Measurements from ENCODE around the gene KIF20A.
"Not testable (repeated sequence)": the region's sequence is repeated elsewhere in the genome, so short reads cannot be mapped to it uniquely, and the experiment has no call there.

The KIF20A gene

GRCh38 chr5:138178516-138179276 lies at the start of gene KIF20A, which contains the start of gene BRD8:
KIF20A (plus strand) TSS chr5:138179112; CDS start chr5:138179681, 569 bp downstream.
BRD8 (minus strand) TSS chr5:138178630; CDS start chr5:138178614, 16 bp downstream.
- peak; percentile 96 for DNase-seq

GRCh38 chr5:138129347-138129746 lies 49.6 kb upstream of the KIF20A start:
- no peak for DNase-seq

DNA sequence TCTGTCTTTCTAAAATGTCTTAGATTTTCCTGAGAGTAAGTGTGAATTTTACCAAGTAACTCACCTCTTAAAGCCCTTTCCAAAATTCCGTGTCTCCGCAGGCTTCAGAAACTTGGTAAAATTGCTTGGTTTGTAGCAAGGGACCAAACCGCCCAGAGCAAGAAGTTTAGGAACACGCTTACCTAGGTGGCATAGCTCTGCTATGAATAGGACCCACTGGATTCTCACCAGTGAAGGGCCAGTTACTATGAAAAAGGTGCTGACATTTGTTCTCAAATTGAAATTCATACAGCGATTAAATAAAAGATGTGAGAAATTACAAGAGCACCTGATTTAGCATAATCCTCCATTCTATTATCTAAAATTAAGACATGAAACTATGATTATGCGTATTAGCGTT lies 46.4 kb upstream of the KIF20A start:
- no peak for DNase-seq

- DNase-seq: peak; percentile 66
Observed at GRCh38 chr5:138138949-138139780, 39.7 kb upstream of the KIF20A start, which contains the start of gene NME5. NME5 (minus strand) TSS chr5:138139428; CDS start chr5:138138780, 648 bp downstream.

DNA sequence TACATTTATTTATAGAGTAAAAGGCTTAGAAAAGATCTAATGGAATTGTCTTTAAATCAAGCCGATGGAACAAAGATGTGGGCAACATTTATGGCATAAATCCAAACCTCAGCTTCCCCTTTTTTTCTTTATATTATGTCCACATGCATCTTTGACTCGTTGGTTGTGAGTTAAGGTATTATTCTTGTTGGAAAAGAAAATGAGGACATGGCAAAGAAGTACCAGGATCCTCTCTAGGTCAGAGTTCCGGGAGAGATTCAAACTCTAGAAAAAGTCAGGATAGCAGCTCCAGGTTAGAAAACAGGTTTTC lies 39.2 kb upstream of the KIF20A start:
- no peak for DNase-seq

- DNase-seq: no peak
Observed at GRCh38 chr5:138140268-138140667, 38.6 kb upstream of the KIF20A start.

GRCh38 chr5:138141734-138142133 lies 37.2 kb upstream of the KIF20A start:
- DNase-seq: no peak

DNA sequence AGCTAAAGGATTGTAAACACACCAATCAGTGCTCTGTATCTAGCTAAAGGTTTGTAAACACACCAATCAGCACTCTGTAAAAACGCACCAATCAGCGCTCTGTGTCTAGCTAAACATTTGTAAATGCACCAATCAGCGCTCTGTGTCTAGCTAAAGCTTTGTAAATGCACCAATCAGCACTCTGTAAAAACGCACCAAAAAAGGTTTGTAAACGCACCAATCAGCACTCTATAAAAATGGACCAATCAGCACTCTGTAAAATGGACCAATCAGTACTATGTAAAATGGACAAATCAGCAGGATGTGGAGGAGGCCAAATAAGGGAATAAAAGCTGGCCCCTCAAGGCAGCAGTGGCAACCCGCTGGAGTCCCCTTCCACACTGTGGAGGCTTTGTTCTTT lies 35.3 kb upstream of the KIF20A start:
- DNase-seq: not testable (repeated sequence)

- DNase-seq: no peak
Observed at GRCh38 chr5:138148811-138149210, 30.1 kb upstream of the KIF20A start.

GRCh38 chr5:138149530-138149929 lies 29.4 kb upstream of the KIF20A start:
- DNase-seq: no peak

DNA sequence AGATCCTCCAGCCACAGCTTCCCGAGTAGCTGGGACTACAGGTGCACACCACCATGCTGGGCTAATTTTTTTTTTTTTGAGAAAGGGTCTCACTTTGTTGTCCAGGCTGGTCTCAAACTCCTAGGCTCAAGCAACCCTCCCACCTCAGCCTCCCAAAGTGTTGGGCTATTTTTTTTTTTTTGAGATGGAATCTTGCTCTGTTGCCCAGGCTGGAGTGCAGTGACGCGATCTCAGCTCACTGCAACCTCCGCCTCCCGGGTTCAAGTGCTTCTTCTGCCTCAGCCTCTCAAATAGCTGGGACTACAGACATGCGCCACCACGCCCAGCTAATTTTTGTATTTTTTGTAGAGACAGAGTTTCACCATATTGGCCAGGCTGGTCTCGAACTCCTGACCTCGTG lies 22.9 kb upstream of the KIF20A start:
- not testable (repeated sequence) for DNase-seq

- no peak for DNase-seq
Observed at GRCh38 chr5:138157626-138158025, 21.3 kb upstream of the KIF20A start.

DNA sequence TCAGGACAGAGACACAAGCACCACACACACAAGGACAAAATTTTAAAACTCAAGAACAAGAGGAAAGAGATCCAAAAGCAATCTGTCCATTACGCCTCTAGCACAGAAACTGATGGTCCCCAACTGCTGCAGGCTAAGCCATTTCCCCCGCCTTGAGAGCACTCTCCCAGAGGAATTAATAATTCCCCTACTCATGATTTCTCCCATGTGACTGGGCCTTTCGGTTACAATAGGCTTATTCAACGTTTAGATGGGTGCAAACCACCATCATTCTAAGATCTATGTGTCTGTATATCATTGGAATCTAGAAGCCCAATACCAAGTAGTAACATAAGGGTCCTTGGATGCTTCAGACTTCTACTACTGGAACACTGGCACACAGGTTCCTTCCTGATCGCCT lies 19.2 kb upstream of the KIF20A start:
- DNase-seq: no peak

DNA sequence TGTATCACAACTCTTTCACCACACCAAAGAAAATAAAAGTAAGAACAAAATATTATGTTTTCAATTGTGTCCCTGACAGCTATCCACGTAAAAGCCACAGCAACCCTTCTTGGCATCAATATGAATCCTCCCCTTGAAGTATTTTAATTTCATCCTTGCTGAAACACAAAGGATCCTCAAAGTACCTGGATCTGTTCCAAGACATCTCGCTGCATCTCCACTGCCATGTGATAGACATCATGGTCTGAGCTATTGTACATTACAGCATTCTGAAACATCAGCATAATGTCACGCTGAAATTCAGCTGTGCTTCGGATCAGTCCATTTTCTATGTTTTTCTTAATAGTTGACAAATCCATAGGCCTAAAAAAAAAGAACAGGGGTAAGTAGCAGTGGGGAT lies 18.2 kb upstream of the KIF20A start:
- no peak for DNase-seq

- no peak for DNase-seq
Observed at GRCh38 chr5:138163721-138164120, 15.2 kb upstream of the KIF20A start.

DNA sequence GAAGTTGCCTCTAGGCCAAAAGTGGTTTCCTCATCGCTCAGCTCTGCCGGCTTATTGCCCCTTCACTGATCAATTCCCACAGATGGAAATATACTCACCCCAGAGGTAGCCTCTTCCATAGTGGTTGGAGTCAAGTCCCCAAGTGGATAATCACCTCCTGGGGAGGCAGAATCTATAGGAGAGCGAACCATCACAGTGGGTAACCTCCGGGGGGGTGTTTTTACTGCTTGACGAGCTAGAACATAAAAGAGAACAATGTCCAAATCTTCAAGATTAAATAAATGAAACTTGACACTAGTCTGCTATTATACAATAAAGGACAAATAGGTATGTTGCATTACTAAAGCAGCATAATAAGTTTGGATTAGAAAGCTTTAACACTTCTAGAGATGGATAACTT lies 9.8 kb upstream of the KIF20A start:
- DNase-seq: no peak

DNA sequence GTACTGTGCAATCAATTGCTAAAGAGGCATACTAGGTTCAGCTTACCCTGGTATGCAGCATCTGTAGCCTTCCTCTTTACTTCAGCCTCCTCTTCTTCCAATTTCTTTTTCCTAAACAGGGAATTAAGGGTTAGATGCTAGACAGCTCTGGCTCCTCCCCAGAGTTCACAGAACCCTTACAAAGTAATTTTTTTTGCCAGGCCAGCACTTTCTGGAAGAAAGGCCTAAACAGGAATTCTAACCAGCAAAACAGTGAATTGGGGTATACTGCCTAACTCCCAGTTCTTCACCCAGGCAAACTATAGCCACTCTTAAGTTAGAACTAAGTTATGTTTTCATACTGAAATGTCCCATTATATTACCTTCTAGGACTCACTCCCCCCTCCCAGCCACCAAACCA lies 8.6 kb upstream of the KIF20A start:
- no peak for DNase-seq

DNA sequence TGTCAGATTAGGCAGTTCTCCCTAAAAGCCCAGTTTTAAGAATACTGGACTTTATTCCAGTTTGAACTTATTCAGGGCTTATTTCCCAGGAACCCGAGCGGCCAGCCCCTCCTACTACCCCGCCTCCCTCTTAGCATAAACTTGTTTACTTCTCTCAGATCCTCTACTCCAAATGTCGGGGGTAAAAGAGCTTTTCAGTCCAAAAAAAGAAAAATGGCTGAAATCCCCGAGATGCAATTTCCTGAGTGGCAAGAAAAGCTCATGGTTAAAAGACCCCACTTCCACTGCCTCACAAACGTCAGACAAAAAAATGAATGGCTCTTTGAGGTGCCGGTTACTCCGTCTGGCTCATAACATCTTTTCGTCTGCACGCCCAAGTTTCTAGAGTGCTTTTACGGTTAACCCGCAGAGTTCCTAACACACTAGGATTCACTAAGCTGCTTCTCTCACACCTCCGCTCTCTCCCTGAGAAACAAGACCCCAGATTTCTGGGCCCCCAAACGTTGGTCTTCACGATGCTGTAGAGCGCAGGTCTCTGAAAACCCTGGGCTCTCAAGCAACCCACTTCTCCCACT lies 884 bp upstream of the KIF20A start:
- DNase-seq: no peak

DNA sequence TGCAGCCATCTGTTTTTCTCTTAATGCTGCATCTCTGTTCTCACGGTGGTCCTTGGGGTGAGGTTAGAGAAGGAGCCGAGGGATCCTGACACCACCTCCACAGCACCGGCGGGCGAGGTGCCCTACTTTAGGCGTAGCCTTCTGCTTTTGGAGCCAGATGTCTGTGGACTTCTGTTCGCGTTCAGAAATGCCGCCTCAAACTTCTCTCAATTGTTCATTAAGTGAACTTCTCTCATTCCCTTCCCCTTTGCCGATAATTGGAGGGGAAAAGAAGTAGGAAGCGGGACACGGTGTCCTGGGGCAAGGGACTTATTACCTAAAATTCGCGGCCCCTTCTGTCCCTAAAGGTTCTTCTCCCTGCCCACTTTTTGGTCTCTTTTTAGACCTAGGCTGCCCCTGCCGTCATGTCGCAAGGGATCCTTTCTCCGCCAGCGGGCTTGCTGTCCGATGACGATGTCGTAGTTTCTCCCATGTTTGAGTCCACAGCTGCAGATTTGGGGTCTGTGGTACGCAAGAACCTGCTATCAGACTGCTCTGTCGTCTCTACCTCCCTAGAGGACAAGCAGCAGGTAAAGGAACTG lies 455 bp downstream of the KIF20A start:
- peak; percentile 36 for DNase-seq

DNA sequence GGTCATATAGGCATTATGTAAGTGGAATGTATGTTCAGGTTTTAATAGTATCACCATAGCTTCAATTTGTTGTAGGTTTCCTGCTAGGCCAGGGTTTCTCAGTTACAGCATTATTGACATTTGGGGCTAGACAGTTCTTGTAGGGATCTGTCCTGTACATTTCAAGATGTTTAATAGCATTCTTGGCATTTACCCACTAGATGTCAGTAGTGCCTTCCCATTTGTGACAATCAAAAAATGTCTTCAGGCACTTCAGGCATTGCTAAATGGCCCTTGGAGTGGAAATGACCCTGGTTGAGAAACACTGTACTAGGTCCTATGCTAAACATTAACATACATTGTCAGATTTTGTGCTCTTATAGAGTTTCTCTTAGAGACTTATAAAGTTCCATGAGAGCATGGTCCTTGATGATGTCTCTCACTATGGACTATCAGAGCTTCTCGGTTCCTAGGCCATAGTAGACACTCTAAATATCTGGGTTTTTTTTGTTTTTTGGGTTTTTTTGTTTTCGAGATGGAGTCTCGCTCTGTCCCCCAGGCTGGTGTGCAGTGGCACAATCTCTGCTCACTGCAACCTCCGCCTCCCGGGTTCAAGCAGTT lies 1.4 kb downstream of the KIF20A start:
- no peak for DNase-seq

DNA sequence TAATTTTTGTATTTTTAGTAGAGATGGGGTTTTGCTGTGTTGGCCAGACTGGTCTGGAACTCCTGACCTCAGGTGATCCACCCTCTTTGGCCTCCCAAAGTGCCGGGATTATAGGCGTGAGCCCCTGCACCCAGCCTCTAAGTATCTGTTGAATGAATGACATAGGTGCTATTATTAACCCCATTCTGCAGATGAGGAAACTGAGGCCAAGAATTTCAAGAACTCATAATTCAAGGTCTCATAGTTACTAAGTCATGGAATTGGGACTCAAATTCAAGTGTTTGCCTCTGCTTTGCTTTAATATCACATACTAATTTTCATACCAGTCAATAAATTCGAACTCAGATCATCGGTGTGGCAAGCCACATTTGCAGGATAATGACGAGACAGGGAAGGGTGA lies 1.9 kb downstream of the KIF20A start:
- no peak for DNase-seq

DNA sequence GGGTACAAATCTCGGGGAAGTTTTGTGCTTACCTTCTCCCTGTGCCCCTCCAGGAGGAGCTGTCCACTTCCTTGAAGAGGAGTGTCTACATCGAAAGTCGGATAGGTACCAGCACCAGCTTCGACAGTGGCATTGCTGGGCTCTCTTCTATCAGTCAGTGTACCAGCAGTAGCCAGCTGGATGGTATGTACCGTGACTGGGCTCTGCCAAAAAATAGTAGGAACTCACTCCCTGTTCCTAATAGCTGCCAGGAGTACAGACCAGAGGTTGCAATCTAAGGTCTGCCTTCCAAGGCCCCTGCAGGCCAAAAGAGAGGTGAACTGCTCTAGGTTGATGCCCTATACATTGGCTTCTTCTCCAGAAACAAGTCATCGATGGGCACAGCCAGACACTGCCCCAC lies 3.9 kb downstream of the KIF20A start:
- DNase-seq: no peak

- no peak for DNase-seq
Observed at GRCh38 chr5:138186002-138186447, 7.1 kb downstream of the KIF20A start.
